ENCODE measurements around the gene ZNF74. TPM values are rescaled to one million over a fixed set of nuclear protein-coding genes. Genes with fewer than 3 reads are reported as not detected.

The ZNF74 gene
- total RNA-seq, 4 donors from 2014 or later, result 3.0 to 6.9 (median 4.9) TPM

- H3K4me3 ChIP-seq, result no peak overlapping the region
- DNase-seq (no peak), ATAC-seq (no peak)
- in situ Hi-C loops (cut with MboI; ENCODE audit: low sequenced_read_pairs in 4 of 4) (no loop called here), intact Hi-C loops (cut with DNase I; ENCODE audit: low total_unique reads) (no loop called here)
- H3K27ac ChIP-seq, result no peak overlapping the region
- TF ChIP-seq POLR2A (IDR thresholded peaks at IDR 0.05), result no peak
- TF ChIP-seq, protein P1, sequence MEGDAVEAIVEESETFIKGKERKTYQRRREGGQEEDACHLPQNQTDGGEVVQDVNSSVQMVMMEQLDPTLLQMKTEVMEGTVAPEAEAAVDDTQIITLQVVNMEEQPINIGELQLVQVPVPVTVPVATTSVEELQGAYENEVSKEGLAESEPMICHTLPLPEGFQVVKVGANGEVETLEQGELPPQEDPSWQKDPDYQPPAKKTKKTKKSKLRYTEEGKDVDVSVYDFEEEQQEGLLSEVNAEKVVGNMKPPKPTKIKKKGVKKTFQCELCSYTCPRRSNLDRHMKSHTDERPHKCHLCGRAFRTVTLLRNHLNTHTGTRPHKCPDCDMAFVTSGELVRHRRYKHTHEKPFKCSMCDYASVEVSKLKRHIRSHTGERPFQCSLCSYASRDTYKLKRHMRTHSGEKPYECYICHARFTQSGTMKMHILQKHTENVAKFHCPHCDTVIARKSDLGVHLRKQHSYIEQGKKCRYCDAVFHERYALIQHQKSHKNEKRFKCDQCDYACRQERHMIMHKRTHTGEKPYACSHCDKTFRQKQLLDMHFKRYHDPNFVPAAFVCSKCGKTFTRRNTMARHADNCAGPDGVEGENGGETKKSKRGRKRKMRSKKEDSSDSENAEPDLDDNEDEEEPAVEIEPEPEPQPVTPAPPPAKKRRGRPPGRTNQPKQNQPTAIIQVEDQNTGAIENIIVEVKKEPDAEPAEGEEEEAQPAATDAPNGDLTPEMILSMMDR (IDR thresholded peaks at IDR 0.05 in 4 of 5, conservative IDR thresholded peaks at IDR 0.05 in 1 of 5), result no peak
- no peaks in the 10 kb centered on the region for H3K36me3 ChIP-seq
- peaks cover 6 to 12% of the 10 kb centered on the region in 2 donors for H3K4me1 ChIP-seq
- H3K27me3 ChIP-seq, result no peaks in the 10 kb centered on the region
- no peaks in the 10 kb centered on the region for H3K9me3 ChIP-seq
These were observed 1.9 kb downstream of the ZNF74 start for GRCh38 chr22:20395907-20396287.

- Histone ChIP-seq H3K4me1 (peaks cover 6 to 12% of the 10 kb centered on the region in 2 donors), H3K9me3 (no peaks in the 10 kb centered on the region), H3K27ac (no peak overlapping the region), H3K4me3 (no peak overlapping the region), H3K36me3 (no peaks in the 10 kb centered on the region), H3K27me3 (no peaks in the 10 kb centered on the region)
- DNase-seq (no peak), ATAC-seq (peak in 1 of 2 donors; percentile 36)
- no peak for TF ChIP-seq POLR2A (IDR thresholded peaks at IDR 0.05)
- TF ChIP-seq, protein P1 (IDR thresholded peaks at IDR 0.05 in 4 of 5, conservative IDR thresholded peaks at IDR 0.05 in 1 of 5), result no peak
- in situ Hi-C loops (cut with MboI; ENCODE audit: low sequenced_read_pairs in 4 of 4) (no loop called here), intact Hi-C loops (cut with DNase I; ENCODE audit: low total_unique reads) (no loop called here)
These were observed 2.7 kb downstream of the ZNF74 start for GRCh38 chr22:20396639-20397038.

DNA sequence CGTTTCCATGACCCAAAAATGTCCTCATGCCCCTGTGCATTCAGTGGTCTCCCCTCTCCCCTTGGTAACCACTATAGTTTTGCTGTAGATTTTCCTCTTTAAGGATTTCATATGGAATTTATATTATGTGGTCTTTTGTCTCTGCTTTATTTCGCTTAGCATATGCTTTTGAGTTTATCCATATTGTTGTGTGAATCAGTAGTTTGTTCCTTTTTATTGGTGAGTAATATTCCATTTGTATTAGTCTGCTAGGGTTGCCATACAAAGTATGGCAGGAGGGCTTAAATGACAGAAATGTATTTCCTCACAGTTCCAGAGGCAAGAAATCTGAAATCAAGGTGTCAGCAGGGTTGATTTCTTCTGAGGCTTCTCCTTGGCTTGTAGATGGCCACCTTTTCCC is 3.5 kb downstream of the ZNF74 start:
- intact Hi-C loops (cut with DNase I; ENCODE audit: low total_unique reads), result no loop called here
- in situ Hi-C loops (cut with MboI; ENCODE audit: low sequenced_read_pairs in 4 of 4), result no loop called here
- Histone ChIP-seq H3K4me1 (peaks cover 6 to 12% of the 10 kb centered on the region in 2 donors), H3K36me3 (no peaks in the 10 kb centered on the region), H3K9me3 (no peaks in the 10 kb centered on the region), H3K27ac (no peak overlapping the region), H3K4me3 (no peak overlapping the region), H3K27me3 (no peaks in the 10 kb centered on the region)
- DNase-seq (no peak), ATAC-seq (no peak)
- TF ChIP-seq, protein P1 (IDR thresholded peaks at IDR 0.05 in 4 of 5, conservative IDR thresholded peaks at IDR 0.05 in 1 of 5), result no peak
- TF ChIP-seq POLR2A (IDR thresholded peaks at IDR 0.05), result no peak

- no peaks in the 10 kb centered on the region for H3K36me3 ChIP-seq
- TF ChIP-seq POLR2A (IDR thresholded peaks at IDR 0.05), result no peak
- TF ChIP-seq, protein P1 (IDR thresholded peaks at IDR 0.05 in 4 of 5, conservative IDR thresholded peaks at IDR 0.05 in 1 of 5), result no peak
- DNase-seq (no peak), ATAC-seq (no peak)
- intact Hi-C loops (cut with DNase I; ENCODE audit: low total_unique reads) (no loop called here), in situ Hi-C loops (cut with MboI; ENCODE audit: low sequenced_read_pairs in 4 of 4) (no loop called here)
- peaks cover 5 to 12% of the 10 kb centered on the region in 2 donors for H3K4me1 ChIP-seq
- H3K27ac ChIP-seq, result no peak overlapping the region
- no peak overlapping the region for H3K4me3 ChIP-seq
- H3K27me3 ChIP-seq, result no peaks in the 10 kb centered on the region
- H3K9me3 ChIP-seq, result no peaks in the 10 kb centered on the region
These were observed 4.5 kb downstream of the ZNF74 start for GRCh38 chr22:20398420-20398819.
